CD4-positive, CD25-positive, alpha-beta regulatory T cell (primary cell): ENCODE results near the gene SPAG6. TPM values are rescaled to one million over a fixed set of nuclear protein-coding genes. Genes with fewer than 3 reads are reported as not detected.
A peak's percentile ranks its signal among the peaks of the same experiment; 100 is the strongest.

Experiments
- ATAC-seq, 2 donors: fragments of 150-1000 bp; cut with Tn5 transposase; one replicate each; pipeline ENCODE4 v1.10.0; 2021; ENCODE audit warnings: low read depth in 2 of 2, moderate number of reproducible peaks in 2 of 2, moderate library complexity in 1 of 2
- DNase-seq, 3 donors: peaks; one replicate each; pipeline versions ENCODE4 v3.0.0 to v3.0.0-alpha.2; 2012 to 2022; ENCODE audit warnings: mixed read lengths in 1 of 3
- H3K27ac ChIP-seq: one replicate; pipeline ENCODE4 v1.7.0; 2013; ENCODE audit warnings: mild to moderate bottlenecking, low read length; ENCODE audit not compliant: insufficient read depth, poor library complexity, severe bottlenecking
- H3K27me3 ChIP-seq: one replicate; pipeline ENCODE4 v1.7.0; 2013; ENCODE audit warnings: low read length; ENCODE audit not compliant: control insufficient read depth, insufficient read depth
- H3K36me3 ChIP-seq: one replicate; pipeline ENCODE4 v1.7.0; 2013; ENCODE audit warnings: mild to moderate bottlenecking, low read length, moderate library complexity; ENCODE audit not compliant: control insufficient read depth, insufficient read depth
- H3K4me1 ChIP-seq: 2 replicates; pipeline ENCODE4 v1.7.0; 2013; ENCODE audit warnings: mild to moderate bottlenecking, low read length; ENCODE audit not compliant: insufficient read depth, control insufficient read depth, poor library complexity, severe bottlenecking
- H3K4me3 ChIP-seq: one replicate; pipeline ENCODE4 v1.7.0; 2013; ENCODE audit warnings: low read depth, mild to moderate bottlenecking, low read length, moderate library complexity
- H3K9me3 ChIP-seq, 2 experiments: 1 replicate in 1 of 2; 2 replicates in 1 of 2; pipeline ENCODE4 v1.7.0; 2013; ENCODE audit warnings: low read length in 2 of 2, mild to moderate bottlenecking in 1 of 2, moderate library complexity in 1 of 2; ENCODE audit not compliant: control insufficient read depth in 2 of 2
- H3K27ac Mint-ChIP-seq, 3 donors: one replicate each; pipeline ENCODE4 v1.8.0; 2020 to 2022; ENCODE audit warnings: mild to moderate bottlenecking in 3 of 3, mixed read lengths in 3 of 3, moderate library complexity in 2 of 3
- H3K27me3 Mint-ChIP-seq: one replicate; pipeline ENCODE4 v1.8.0; 2022; ENCODE audit warnings: mild to moderate bottlenecking, mixed read lengths
- H3K36me3 Mint-ChIP-seq: one replicate; pipeline ENCODE4 v1.8.0; 2020; ENCODE audit warnings: mixed read lengths
- H3K4me1 Mint-ChIP-seq, 4 donors: one replicate each; pipeline ENCODE4 v1.8.0; 2020 to 2022; ENCODE audit warnings: mixed read lengths in 4 of 4, mild to moderate bottlenecking in 1 of 4
- H3K4me3 Mint-ChIP-seq, 4 donors: one replicate each; pipeline ENCODE4 v1.8.0; 2020 to 2022; ENCODE audit warnings: mild to moderate bottlenecking in 4 of 4, mixed read lengths in 4 of 4, moderate library complexity in 3 of 4
- H3K9me3 Mint-ChIP-seq, 7 donors: one replicate each; pipeline ENCODE4 v1.8.0; 2020 to 2022; ENCODE audit warnings: mixed read lengths in 7 of 7, mild to moderate bottlenecking in 3 of 7, moderate library complexity in 2 of 7
- polyA plus RNA-seq, 4 donors: library from polyadenylated mRNA; unstranded; fragments of 300-500 nt; fragmentation: Illumina TruSeq; gene quantifications; one replicate each; pipeline ENCODE4 v1.2.3, GENCODE V29; 2021
- total RNA-seq: library from RNA; stranded (reverse); gene quantifications from one replicate; pipeline ENCODE4 v1.2.3, GENCODE V29; 2022

The SPAG6 gene
- total and polyA plus RNA-seq, 5 donors from 2014 or later = 0.15 to 0.18 TPM; not detected in 3

GRCh38 chr10:22310928-22311327 lies 34.4 kb upstream of the SPAG6 start:
- Histone ChIP-seq H3K36me3 (no peaks in the 10 kb centered on the region), H3K27me3 (no peaks in the 10 kb centered on the region), H3K4me1 (peaks cover 8% of the 10 kb centered on the region), H3K9me3 (no peaks in the 10 kb centered on the region), H3K4me3 (no peak overlapping the region), H3K27ac (no peak overlapping the region)
- H3K4me1 Mint-ChIP-seq = peaks cover 0 to 13% (median 10%) of the 10 kb centered on the region in 4 donors
- ATAC-seq (no peak), DNase-seq (no peak)
- no peak overlapping the region for H3K27ac Mint-ChIP-seq
- H3K9me3 Mint-ChIP-seq = peaks cover 0 to 2% (median 0%) of the 10 kb centered on the region in 7 donors
- H3K27me3 Mint-ChIP-seq = peaks cover 13% of the 10 kb centered on the region
- no peaks in the 10 kb centered on the region for H3K36me3 Mint-ChIP-seq
- no peak overlapping the region for H3K4me3 Mint-ChIP-seq

- Histone ChIP-seq H3K9me3 (no peaks in the 10 kb centered on the region), H3K4me3 (peak overlapping the region; percentile 92), H3K27me3 (peaks cover 4% of the 10 kb centered on the region), H3K36me3 (no peaks in the 10 kb centered on the region), H3K27ac (no peak overlapping the region), H3K4me1 (peaks cover 19% of the 10 kb centered on the region)
- Mint-ChIP-seq H3K27me3 (peaks cover 13% of the 10 kb centered on the region), H3K27ac (peak overlapping the region; percentile 45 to 96 (median 95)), H3K4me3 (peak overlapping the region; percentile 92 to 98 (median 94)), H3K36me3 (no peaks in the 10 kb centered on the region), H3K4me1 (peaks cover 19 to 40% (median 30%) of the 10 kb centered on the region in 4 donors), H3K9me3 (peaks cover 0 to 3% (median 0%) of the 10 kb centered on the region in 7 donors)
- ATAC-seq = no peak
- DNase-seq = peak in 1 of 3 donors; percentile 37
Observed at GRCh38 chr10:22314852-22315251, 30.4 kb upstream of the SPAG6 start.

GRCh38 chr10:22315455-22316285 lies 29.6 kb upstream of the SPAG6 start:
- Histone ChIP-seq H3K27me3 (peaks cover 4% of the 10 kb centered on the region), H3K36me3 (no peaks in the 10 kb centered on the region), H3K27ac (peak overlapping the region; percentile 82), H3K9me3 (no peaks in the 10 kb centered on the region), H3K4me1 (peaks cover 19% of the 10 kb centered on the region), H3K4me3 (peak overlapping the region; percentile 92)
- peak in 1 of 2 donors; percentile 3 for ATAC-seq
- DNase-seq = peak in 1 of 3 donors; percentile 36
- Mint-ChIP-seq H3K4me1 (peaks cover 25 to 44% (median 34%) of the 10 kb centered on the region in 4 donors), H3K9me3 (peaks cover 0 to 3% (median 0%) of the 10 kb centered on the region in 7 donors), H3K27ac (peak overlapping the region; percentile 95 to 99 (median 96)), H3K4me3 (peak overlapping the region; percentile 92 to 98 (median 94)), H3K36me3 (peaks cover 4% of the 10 kb centered on the region), H3K27me3 (peaks cover 17% of the 10 kb centered on the region)

GRCh38 chr10:22316286-22317075 lies 28.8 kb upstream of the SPAG6 start, which contains the start of gene COMMD3:
COMMD3 (plus strand) TSS chr10:22316388; CDS start chr10:22316418, 30 bp downstream.
- DNase-seq (peak; percentile 73 to 90 (median 81)), ATAC-seq (peak; percentile 76 to 78)
- Histone ChIP-seq H3K9me3 (no peaks in the 10 kb centered on the region), H3K36me3 (no peaks in the 10 kb centered on the region), H3K27ac (peak within 1 kb of the TSS; percentile 82), H3K4me1 (peaks cover 19% of the 10 kb centered on the region), H3K27me3 (peaks cover 4% of the 10 kb centered on the region), H3K4me3 (peak within 1 kb of the TSS; percentile 94)
- Mint-ChIP-seq H3K27ac (peak within 1 kb of the TSS; percentile 95 to 99 (median 96)), H3K9me3 (peaks cover 0 to 3% (median 0%) of the 10 kb centered on the region in 7 donors), H3K4me1 (peaks cover 25 to 44% (median 34%) of the 10 kb centered on the region in 4 donors), H3K4me3 (peak within 1 kb of the TSS; percentile 92 to 98 (median 96)), H3K27me3 (peaks cover 17% of the 10 kb centered on the region), H3K36me3 (peaks cover 4% of the 10 kb centered on the region)

- DNase-seq = no peak
- Histone ChIP-seq H3K4me1 (peaks cover 20% of the 10 kb centered on the region), H3K27ac (peak overlapping the region; percentile 82), H3K27me3 (peaks cover 4% of the 10 kb centered on the region), H3K4me3 (peak overlapping the region; percentile 94), H3K9me3 (no peaks in the 10 kb centered on the region), H3K36me3 (no peaks in the 10 kb centered on the region)
- Mint-ChIP-seq H3K36me3 (peaks cover 4% of the 10 kb centered on the region), H3K4me1 (peaks cover 25 to 44% (median 34%) of the 10 kb centered on the region in 4 donors), H3K4me3 (peak overlapping the region; percentile 88 to 97 (median 92)), H3K9me3 (peaks cover 0 to 3% (median 0%) of the 10 kb centered on the region in 7 donors), H3K27ac (peak overlapping the region; percentile 89 to 95 (median 92)), H3K27me3 (peaks cover 18% of the 10 kb centered on the region)
- no peak for ATAC-seq
Observed at GRCh38 chr10:22317076-22317370, 28.3 kb upstream of the SPAG6 start.

- H3K4me3 ChIP-seq = peak overlapping the region; percentile 94
- no peaks in the 10 kb centered on the region for H3K9me3 ChIP-seq
- peaks cover 29% of the 10 kb centered on the region for H3K4me1 ChIP-seq
- no peak for ATAC-seq
- H3K9me3 Mint-ChIP-seq = peaks cover 0 to 3% (median 0%) of the 10 kb centered on the region in 7 donors
- H3K27me3 ChIP-seq = peaks cover 11% of the 10 kb centered on the region
- no peak overlapping the region for H3K27ac ChIP-seq
- peaks cover 28% of the 10 kb centered on the region for H3K27me3 Mint-ChIP-seq
- no peak for DNase-seq
- peak overlapping the region; percentile 63 to 97 (median 90) for H3K4me3 Mint-ChIP-seq
- H3K27ac Mint-ChIP-seq = no peak overlapping the region
- H3K4me1 Mint-ChIP-seq = peaks cover 30 to 52% (median 42%) of the 10 kb centered on the region in 4 donors
- no peaks in the 10 kb centered on the region for H3K36me3 ChIP-seq
- H3K36me3 Mint-ChIP-seq = peaks cover 4% of the 10 kb centered on the region
Observed at GRCh38 chr10:22317771-22318565, 27.3 kb upstream of the SPAG6 start.

GRCh38 chr10:22318772-22319171 lies 26.5 kb upstream of the SPAG6 start:
- DNase-seq (no peak), ATAC-seq (no peak)
- Histone ChIP-seq H3K36me3 (no peaks in the 10 kb centered on the region), H3K4me1 (peaks cover 35% of the 10 kb centered on the region), H3K9me3 (no peaks in the 10 kb centered on the region), H3K4me3 (peak overlapping the region; percentile 4), H3K27ac (no peak overlapping the region), H3K27me3 (peaks cover 15% of the 10 kb centered on the region)
- peaks cover 33% of the 10 kb centered on the region for H3K27me3 Mint-ChIP-seq
- peak overlapping the region in 3 of 4 donors; percentile 63 to 98 (median 97) for H3K4me3 Mint-ChIP-seq
- no peak overlapping the region for H3K27ac Mint-ChIP-seq
- peaks cover 4% of the 10 kb centered on the region for H3K36me3 Mint-ChIP-seq
- peaks cover 36 to 60% (median 50%) of the 10 kb centered on the region in 4 donors for H3K4me1 Mint-ChIP-seq
- H3K9me3 Mint-ChIP-seq = peaks cover 0 to 3% (median 0%) of the 10 kb centered on the region in 7 donors
